GM12878 (cell line): ENCODE results near the gene DLAT. TPM values are rescaled to one million over a fixed set of nuclear protein-coding genes. Genes with fewer than 3 reads are reported as not detected.

Source experiments
- ATAC-seq: fragments of 200-7000 bp; cut with Tn5 transposase; 3 replicates; pipeline ENCODE4 v1.9.1; 2020; ENCODE audit warnings: mild to moderate bottlenecking, moderate library complexity
- BruUV-seq: library from RNA; stranded (reverse); fragments of 400-500 nt; replicated peaks from 2 replicates; lab custom pipeline; 2021; lab: Mats Ljungman, UMichigan
- CTCF ChIA-PET: fragments of 300-600 bp; sonication (Branson Sonifier 250); formaldehyde crosslinking; extraction: SDS; loops from one replicate; lab custom pipeline; 2021; ENCODE audit warnings: inconsistent platforms; lab: Yijun Ruan, JAX
- POLR2A ChIA-PET: fragments of 350-600 bp; formaldehyde crosslinking; extraction: SDS; loops from one replicate; lab custom pipeline; 2021; ENCODE audit warnings: inconsistent platforms; lab: Charles Lee
- RAD21 ChIA-PET: fragments of 300-600 bp; sonication (Branson Sonifier 250); formaldehyde crosslinking; loops from one replicate; lab custom pipeline; 2023; ENCODE audit warnings: antibody characterized with exemption; ENCODE audit not compliant: unreplicated experiment; lab: Charles Lee
- SMC1A ChIA-PET: fragments of 300-600 bp; sonication (Branson Sonifier 250); formaldehyde crosslinking; loops from one replicate; lab custom pipeline; 2023; ENCODE audit not compliant: unreplicated experiment, uncharacterized antibody; lab: Charles Lee
- DNase-seq: peaks from one replicate; pipeline ENCODE4 v3.0.0-alpha.2; 2011; ENCODE audit warnings: low read depth, low spot score
- FAIRE-seq: peaks from 3 replicates; lab custom pipeline; 2011; peaks lifted over from hg19 to GRCh38; lab: Jason Lieb, UNC
- H2AFZ ChIP-seq: 2 replicates; pipeline ENCODE4 v1.6.0; 2011; ENCODE audit warnings: low read depth, low read length, control low read depth; ENCODE audit not compliant: control insufficient read depth
- H3K27ac ChIP-seq: 2 replicates; pipeline ENCODE4 v1.5.1; 2011; ENCODE audit warnings: control low read depth; ENCODE audit not compliant: control insufficient read depth, insufficient read depth
- H3K27me3 ChIP-seq, 2 experiments: replicated peaks in 1 of 2; 2 replicates each; pipeline versions ENCODE4 v1.6.0 to v1.6.1; 2011; ENCODE audit warnings: low read length in 1 of 2; ENCODE audit not compliant: control insufficient read depth in 2 of 2, insufficient read depth in 2 of 2
- H3K36me3 ChIP-seq, 2 experiments: 2 replicates each; pipeline ENCODE4 v1.5.1; 2011; ENCODE audit warnings: low read length in 1 of 2; ENCODE audit not compliant: control insufficient read depth in 2 of 2, insufficient read depth in 2 of 2
- H3K4me1 ChIP-seq: 2 replicates; pipeline ENCODE4 v1.6.1; 2011; ENCODE audit warnings: mild to moderate bottlenecking, low read length, moderate library complexity, mixed read lengths; ENCODE audit not compliant: control insufficient read depth, insufficient read depth
- H3K4me2 ChIP-seq: 2 replicates; pipeline ENCODE4 v1.6.0; 2011; ENCODE audit warnings: control low read depth; ENCODE audit not compliant: control insufficient read depth, insufficient read depth
- H3K4me3 ChIP-seq: fragments of 200-600 bp; sonication (generic); 2 replicates; pipeline ENCODE4 v1.5.1; 2016
- H3K79me2 ChIP-seq: 2 replicates; pipeline ENCODE4 v1.6.0; 2011; ENCODE audit warnings: low read length; ENCODE audit not compliant: control insufficient read depth, insufficient read depth
- H3K9ac ChIP-seq: 2 replicates; pipeline ENCODE4 v1.8.0; 2011; ENCODE audit warnings: low read length, control low read depth, mixed read lengths; ENCODE audit not compliant: control insufficient read depth, insufficient read depth
- H3K9me3 ChIP-seq: replicated peaks from 3 replicates; pipeline ENCODE4 v1.5.1; 2011; ENCODE audit warnings: mild to moderate bottlenecking, low read length; ENCODE audit not compliant: control insufficient read depth, insufficient read depth
- H4K20me1 ChIP-seq: 2 replicates; pipeline ENCODE4 v1.6.0; 2011; ENCODE audit not compliant: control insufficient read depth, insufficient read depth
- DPF2 ChIP-seq: fragments of 450-650 bp; IDR thresholded peaks from 2 replicates; pipeline ENCODE4 v1.6.1; 2017; ENCODE audit warnings: mild to moderate bottlenecking
- EGR1 ChIP-seq, 2 experiments: IDR thresholded peaks; 1 replicate in 1 of 2; 2 replicates in 1 of 2; pipeline ENCODE4 v1.6.1; 2011 to 2012; ENCODE audit warnings: low read depth in 2 of 2, low read length in 2 of 2, borderline replicate concordance in 1 of 2, mild to moderate bottlenecking in 1 of 2, moderate library complexity in 1 of 2
- HDAC2 ChIP-seq: fragments of 200-600 bp; sonication (generic); IDR thresholded peaks from 2 replicates; pipeline ENCODE4 v1.6.1; 2017
- IRF4 ChIP-seq: IDR thresholded peaks from 2 replicates; pipeline ENCODE4 v1.6.1; 2011; ENCODE audit warnings: low read depth, low read length
- MEF2B ChIP-seq: fragments of 450-650 bp; IDR thresholded peaks from 2 replicates; pipeline ENCODE4 v1.6.1; 2018; ENCODE audit warnings: mild to moderate bottlenecking, moderate library complexity; ENCODE audit not compliant: partially characterized antibody, poor library complexity, severe bottlenecking
- MTA3 ChIP-seq: IDR thresholded peaks from 2 replicates; pipeline ENCODE4 v1.6.1; 2012; ENCODE audit warnings: low read length, inconsistent platforms, borderline replicate concordance
- NBN ChIP-seq: fragments of 450-650 bp; IDR thresholded peaks from 2 replicates; pipeline ENCODE4 v1.6.1; 2016
- WGBS: methylation state at CpG from one replicate; pipeline ENCODE4 v1.1.6; 2016; ENCODE audit warnings: low lambda C conversion rate; ENCODE audit not compliant: insufficient replicate concordance, insufficient coverage; ENCODE audit errors: missing lambda C conversion rate; 5-methylcytosine and 5-hydroxymethylcytosine counted together
- in situ Hi-C: fragments of 300-500 bp; cut with MboI; formaldehyde crosslinking; loops from 9 replicates; pipeline ENCODE4 v1.14.3; 2018; ENCODE audit warnings: mixed read lengths
- intact Hi-C: fragments of 100-400 bp; cut with micrococcal nuclease; formaldehyde crosslinking; loops from one replicate; pipeline ENCODE4 v1.14.2; 2022; ENCODE audit not compliant: unreplicated experiment
- polyA plus RNA-seq, 11 experiments: library from polyadenylated mRNA; depleted of rRNA in 4 of 11; unstranded in 6 of 11; stranded (reverse) in 5 of 11; fragments of >200 nt; fragmentation: Nextera tagmentation in 4 of 11; fragmentation: Illumina TruSeq in 1 of 11; extraction: Ambion mirVana in 4 of 11; extraction: Trizol in 1 of 11; gene quantifications; 1 replicate in 1 of 11; 2 replicates in 10 of 11; pipeline versions ENCODE4 v1.2.1 to v1.2.3, GENCODE V29; 2011 to 2016; ENCODE audit warnings: inconsistent platforms in 2 of 11, missing spikeins in 2 of 11, low read depth in 1 of 11
- total RNA-seq, 4 experiments: library from RNA; depleted of rRNA in 3 of 4; stranded (reverse); fragments of >200 nt in 3 of 4; fragmentation: Illumina TruSeq in 1 of 4; extraction: Trizol in 1 of 4; gene quantifications; 2 replicates each; pipeline versions ENCODE4 v1.2.1 to v1.2.3, GENCODE V29; 2013 to 2021
- TF ChIP-seq, protein P1 (sequence below): fragments of 450-650 bp; IDR thresholded peaks from 2 replicates; pipeline ENCODE4 v1.6.1; 2017; ENCODE audit warnings: mild to moderate bottlenecking, moderate library complexity
- TF ChIP-seq, protein P2 (sequence below): IDR thresholded peaks from 2 replicates; pipeline ENCODE4 v1.6.1; 2011; ENCODE audit warnings: borderline replicate concordance, low read depth, mild to moderate bottlenecking, moderate library complexity, low read length; ENCODE audit not compliant: insufficient read depth, poor library complexity, severe bottlenecking
- TF ChIP-seq, protein P3 (sequence below), 3 experiments: IDR thresholded peaks in 2 of 3; conservative IDR thresholded peaks in 1 of 3; 2 replicates each; pipeline ENCODE4 v1.5.1; 2011; ENCODE audit warnings: low read depth in 3 of 3, low read length in 3 of 3, mild to moderate bottlenecking in 3 of 3, control low read depth in 2 of 3, moderate library complexity in 2 of 3, inconsistent platforms in 1 of 3, mixed read lengths in 1 of 3; ENCODE audit not compliant: control insufficient read depth in 2 of 3, insufficient read depth in 1 of 3; ENCODE audit errors: extremely low read depth in 1 of 3
- TF ChIP-seq, protein P4 (sequence below): fragments of 450-650 bp; conservative IDR thresholded peaks from 2 replicates; pipeline ENCODE4 v1.6.1; 2017; ENCODE audit warnings: mild to moderate bottlenecking, moderate library complexity

DLAT gene
- total and polyA plus RNA-seq, 10 of the 15 experiments (the other 5 are each of a cell fraction or from before 2014, with no cell fraction given): 16.5 to 79.9 (median 43.8) TPM

DNA sequence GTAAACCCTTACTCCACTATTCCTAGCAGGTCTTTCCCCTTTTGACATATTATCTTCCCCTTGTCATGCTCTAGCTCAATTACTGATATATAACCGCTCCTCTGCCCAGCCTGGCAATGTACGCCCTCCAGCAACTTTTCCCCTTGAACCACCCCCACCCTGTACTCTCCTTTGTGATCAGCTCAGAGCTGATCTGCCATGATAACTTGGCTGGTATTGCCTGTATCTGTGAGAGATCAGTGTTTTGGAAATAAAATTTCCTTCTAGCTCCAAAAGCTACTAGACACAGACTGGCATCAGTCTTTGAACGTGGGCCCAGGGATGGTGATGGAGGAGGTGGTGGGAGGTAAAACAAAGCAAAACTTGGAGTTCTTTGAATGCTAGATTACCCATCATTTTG lies 45.1 kb upstream of the DLAT start (continued):
- TF ChIP-seq, protein P1, sequence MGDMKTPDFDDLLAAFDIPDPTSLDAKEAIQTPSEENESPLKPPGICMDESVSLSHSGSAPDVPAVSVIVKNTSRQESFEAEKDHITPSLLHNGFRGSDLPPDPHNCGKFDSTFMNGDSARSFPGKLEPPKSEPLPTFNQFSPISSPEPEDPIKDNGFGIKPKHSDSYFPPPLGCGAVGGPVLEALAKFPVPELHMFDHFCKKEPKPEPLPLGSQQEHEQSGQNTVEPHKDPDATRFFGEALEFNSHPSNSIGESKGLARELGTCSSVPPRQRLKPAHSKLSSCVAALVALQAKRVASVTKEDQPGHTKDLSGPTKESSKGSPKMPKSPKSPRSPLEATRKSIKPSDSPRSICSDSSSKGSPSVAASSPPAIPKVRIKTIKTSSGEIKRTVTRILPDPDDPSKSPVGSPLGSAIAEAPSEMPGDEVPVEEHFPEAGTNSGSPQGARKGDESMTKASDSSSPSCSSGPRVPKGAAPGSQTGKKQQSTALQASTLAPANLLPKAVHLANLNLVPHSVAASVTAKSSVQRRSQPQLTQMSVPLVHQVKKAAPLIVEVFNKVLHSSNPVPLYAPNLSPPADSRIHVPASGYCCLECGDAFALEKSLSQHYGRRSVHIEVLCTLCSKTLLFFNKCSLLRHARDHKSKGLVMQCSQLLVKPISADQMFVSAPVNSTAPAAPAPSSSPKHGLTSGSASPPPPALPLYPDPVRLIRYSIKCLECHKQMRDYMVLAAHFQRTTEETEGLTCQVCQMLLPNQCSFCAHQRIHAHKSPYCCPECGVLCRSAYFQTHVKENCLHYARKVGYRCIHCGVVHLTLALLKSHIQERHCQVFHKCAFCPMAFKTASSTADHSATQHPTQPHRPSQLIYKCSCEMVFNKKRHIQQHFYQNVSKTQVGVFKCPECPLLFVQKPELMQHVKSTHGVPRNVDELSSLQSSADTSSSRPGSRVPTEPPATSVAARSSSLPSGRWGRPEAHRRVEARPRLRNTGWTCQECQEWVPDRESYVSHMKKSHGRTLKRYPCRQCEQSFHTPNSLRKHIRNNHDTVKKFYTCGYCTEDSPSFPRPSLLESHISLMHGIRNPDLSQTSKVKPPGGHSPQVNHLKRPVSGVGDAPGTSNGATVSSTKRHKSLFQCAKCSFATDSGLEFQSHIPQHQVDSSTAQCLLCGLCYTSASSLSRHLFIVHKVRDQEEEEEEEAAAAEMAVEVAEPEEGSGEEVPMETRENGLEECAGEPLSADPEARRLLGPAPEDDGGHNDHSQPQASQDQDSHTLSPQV: no peak
- no peak for TF ChIP-seq IRF4

DNA sequence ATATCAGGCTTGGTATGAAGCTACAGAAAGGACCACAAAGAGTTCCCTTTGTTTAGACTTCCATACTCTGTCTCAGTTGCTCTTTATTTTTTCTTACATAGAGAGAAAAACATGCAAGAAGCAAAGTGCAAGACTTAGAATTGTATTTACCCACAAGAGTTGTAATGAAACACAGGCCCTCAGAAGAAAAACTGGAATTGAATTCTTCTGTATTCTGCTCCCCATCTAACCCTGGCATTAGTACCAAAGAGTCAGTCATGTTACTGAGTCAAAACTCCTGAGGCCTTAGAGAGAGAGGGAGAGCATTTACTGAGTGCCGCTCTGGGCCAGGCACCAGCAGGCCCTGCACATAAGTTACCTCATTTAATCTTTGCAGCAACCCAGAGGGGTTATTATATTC lies 43.9 kb upstream of the DLAT start:
- DNase-seq (no peak), ATAC-seq (no peak), FAIRE-seq (no peak)
- H3K4me1 ChIP-seq: peaks cover 4% of the 10 kb centered on the region
- ChIA-PET POLR2A (interaction anchor here (1.0 to 1.5 kb wide), 3 partner anchors 47 to 51 kb away, joined by 3 to 5 read pairs (median 3); no protein-coding TSS in a partner anchor), CTCF (interaction anchor here (0.6 to 8.8 kb wide), 28 partner anchors 9 to 414 kb away, joined by 3 to 180 read pairs (median 5); partner anchors contain the start of genes ALG9, C11orf52 and FDXACB1), RAD21 (interaction anchor here (1.0 to 6.7 kb wide), 6 partner anchors 8 to 110 kb away, joined by 3 to 109 read pairs (median 6); partner anchors contain the start of genes ALG9, DIXDC1, SDHD and TIMM8B), SMC1A (interaction anchor here (0.8 to 3.6 kb wide), 16 partner anchors 9 to 112 kb away, joined by 3 to 45 read pairs (median 4); no protein-coding TSS in a partner anchor)
- no peak overlapping the region for H2AFZ ChIP-seq
- H4K20me1 ChIP-seq: no peaks in the 10 kb centered on the region
- BruUV-seq: no TSS peak
- intact Hi-C loops: loop anchor here (5.0 to 10.0 kb wide), 3 partner anchors 104 to 416 kb away; partner anchors contain the start of genes CFAP68, FDXACB1 and SIK2
- no peaks in the 10 kb centered on the region for H3K36me3 ChIP-seq
- H3K9ac ChIP-seq: no peak overlapping the region
- in situ Hi-C loops: no loop called here
- 87% methylated on average over 1 of the region's 1 CpG for WGBS
- H3K27ac ChIP-seq: no peak overlapping the region
- no peaks in the 10 kb centered on the region for H3K79me2 ChIP-seq
- H3K4me3 ChIP-seq: no peak overlapping the region
- peaks cover 5 to 8% of the 10 kb centered on the region in 2 experiments; a peak in 2 of 4 replicates for H3K27me3 ChIP-seq
- no peak overlapping the region for H3K4me2 ChIP-seq
- no peaks in the 10 kb centered on the region for H3K9me3 ChIP-seq
- TF ChIP-seq EGR1 (IDR thresholded peaks at IDR 0.05; ENCODE audit: borderline replicate concordance in 1 of 2, low read depth in 2 of 2, low read length in 2 of 2) (no peak), HDAC2 (no peak), MEF2B (no peak), MTA3 (no peak), DPF2 (no peak), NBN (no peak)
- TF ChIP-seq, protein P2, sequence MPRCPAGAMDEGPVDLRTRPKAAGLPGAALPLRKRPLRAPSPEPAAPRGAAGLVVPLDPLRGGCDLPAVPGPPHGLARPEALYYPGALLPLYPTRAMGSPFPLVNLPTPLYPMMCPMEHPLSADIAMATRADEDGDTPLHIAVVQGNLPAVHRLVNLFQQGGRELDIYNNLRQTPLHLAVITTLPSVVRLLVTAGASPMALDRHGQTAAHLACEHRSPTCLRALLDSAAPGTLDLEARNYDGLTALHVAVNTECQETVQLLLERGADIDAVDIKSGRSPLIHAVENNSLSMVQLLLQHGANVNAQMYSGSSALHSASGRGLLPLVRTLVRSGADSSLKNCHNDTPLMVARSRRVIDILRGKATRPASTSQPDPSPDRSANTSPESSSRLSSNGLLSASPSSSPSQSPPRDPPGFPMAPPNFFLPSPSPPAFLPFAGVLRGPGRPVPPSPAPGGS: no peak
- TF ChIP-seq, protein P3, sequence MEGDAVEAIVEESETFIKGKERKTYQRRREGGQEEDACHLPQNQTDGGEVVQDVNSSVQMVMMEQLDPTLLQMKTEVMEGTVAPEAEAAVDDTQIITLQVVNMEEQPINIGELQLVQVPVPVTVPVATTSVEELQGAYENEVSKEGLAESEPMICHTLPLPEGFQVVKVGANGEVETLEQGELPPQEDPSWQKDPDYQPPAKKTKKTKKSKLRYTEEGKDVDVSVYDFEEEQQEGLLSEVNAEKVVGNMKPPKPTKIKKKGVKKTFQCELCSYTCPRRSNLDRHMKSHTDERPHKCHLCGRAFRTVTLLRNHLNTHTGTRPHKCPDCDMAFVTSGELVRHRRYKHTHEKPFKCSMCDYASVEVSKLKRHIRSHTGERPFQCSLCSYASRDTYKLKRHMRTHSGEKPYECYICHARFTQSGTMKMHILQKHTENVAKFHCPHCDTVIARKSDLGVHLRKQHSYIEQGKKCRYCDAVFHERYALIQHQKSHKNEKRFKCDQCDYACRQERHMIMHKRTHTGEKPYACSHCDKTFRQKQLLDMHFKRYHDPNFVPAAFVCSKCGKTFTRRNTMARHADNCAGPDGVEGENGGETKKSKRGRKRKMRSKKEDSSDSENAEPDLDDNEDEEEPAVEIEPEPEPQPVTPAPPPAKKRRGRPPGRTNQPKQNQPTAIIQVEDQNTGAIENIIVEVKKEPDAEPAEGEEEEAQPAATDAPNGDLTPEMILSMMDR (IDR thresholded peaks at IDR 0.05 in 2 of 3, conservative IDR thresholded peaks at IDR 0.05 in 1 of 3; ENCODE audit: control insufficient read depth in 2 of 3, extremely low read depth in 1 of 3, insufficient read depth in 1 of 3, low read depth in 3 of 3, low read length in 3 of 3): no peak
- TF ChIP-seq, protein P4, sequence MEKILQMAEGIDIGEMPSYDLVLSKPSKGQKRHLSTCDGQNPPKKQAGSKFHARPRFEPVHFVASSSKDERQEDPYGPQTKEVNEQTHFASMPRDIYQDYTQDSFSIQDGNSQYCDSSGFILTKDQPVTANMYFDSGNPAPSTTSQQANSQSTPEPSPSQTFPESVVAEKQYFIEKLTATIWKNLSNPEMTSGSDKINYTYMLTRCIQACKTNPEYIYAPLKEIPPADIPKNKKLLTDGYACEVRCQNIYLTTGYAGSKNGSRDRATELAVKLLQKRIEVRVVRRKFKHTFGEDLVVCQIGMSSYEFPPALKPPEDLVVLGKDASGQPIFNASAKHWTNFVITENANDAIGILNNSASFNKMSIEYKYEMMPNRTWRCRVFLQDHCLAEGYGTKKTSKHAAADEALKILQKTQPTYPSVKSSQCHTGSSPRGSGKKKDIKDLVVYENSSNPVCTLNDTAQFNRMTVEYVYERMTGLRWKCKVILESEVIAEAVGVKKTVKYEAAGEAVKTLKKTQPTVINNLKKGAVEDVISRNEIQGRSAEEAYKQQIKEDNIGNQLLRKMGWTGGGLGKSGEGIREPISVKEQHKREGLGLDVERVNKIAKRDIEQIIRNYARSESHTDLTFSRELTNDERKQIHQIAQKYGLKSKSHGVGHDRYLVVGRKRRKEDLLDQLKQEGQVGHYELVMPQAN: no peak
